Astrocyte of the hippocampus (primary cell): ENCODE results near the gene PEPD.
A peak's percentile ranks its signal among the peaks of the same experiment; 100 is the strongest.

Experiments used
- DNase-seq: peaks from one replicate; pipeline ENCODE4 v3.0.0; 2011; ENCODE audit warnings: low read depth, low spot score

Gene PEPD

GRCh38 chr19:33362508-33363228 lies 158.9 kb downstream of the PEPD start:
- DNase-seq = no peak

- no peak for DNase-seq
Measured at GRCh38 chr19:33359581-33359980, 162.0 kb downstream of the PEPD start.

DNA sequence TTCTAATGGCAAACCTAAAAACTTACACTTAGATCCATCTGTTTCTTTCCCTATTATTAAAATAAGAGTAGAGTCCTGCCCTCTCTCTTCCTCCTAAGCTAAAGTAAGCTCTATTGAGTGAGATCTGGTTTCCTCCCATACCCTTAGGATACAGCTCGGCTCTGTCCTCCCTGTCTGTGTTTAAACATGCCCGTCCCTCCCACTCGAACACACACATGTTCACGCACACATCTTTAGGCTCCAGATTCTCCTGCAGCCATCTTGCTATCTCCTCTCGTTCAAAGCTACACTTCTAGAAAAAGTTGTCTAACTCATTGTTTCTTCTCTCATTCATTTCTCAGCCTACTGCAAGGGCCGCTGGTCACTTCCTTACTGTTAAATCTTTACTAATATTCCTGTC lies 163.2 kb downstream of the PEPD start:
- DNase-seq = no peak

DNA sequence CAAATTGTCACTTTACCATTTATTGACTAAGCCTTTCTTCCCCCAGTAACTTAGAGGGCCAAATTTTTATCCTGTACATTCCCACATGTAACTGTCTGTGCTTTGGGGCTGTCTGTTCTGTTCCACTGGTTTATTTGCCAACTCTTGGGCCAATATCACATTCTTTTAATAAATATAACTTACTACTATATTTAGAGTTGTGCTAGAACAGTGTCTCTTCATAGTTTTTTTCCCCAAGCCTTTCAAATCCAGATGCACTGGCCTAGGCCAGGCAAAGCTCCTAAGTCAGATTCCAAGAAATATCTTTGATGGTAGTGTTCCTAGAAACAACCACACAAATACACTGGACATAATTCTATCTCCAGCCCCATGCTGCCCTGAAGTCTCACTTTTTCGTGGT lies 164.0 kb downstream of the PEPD start:
- no peak for DNase-seq

DNA sequence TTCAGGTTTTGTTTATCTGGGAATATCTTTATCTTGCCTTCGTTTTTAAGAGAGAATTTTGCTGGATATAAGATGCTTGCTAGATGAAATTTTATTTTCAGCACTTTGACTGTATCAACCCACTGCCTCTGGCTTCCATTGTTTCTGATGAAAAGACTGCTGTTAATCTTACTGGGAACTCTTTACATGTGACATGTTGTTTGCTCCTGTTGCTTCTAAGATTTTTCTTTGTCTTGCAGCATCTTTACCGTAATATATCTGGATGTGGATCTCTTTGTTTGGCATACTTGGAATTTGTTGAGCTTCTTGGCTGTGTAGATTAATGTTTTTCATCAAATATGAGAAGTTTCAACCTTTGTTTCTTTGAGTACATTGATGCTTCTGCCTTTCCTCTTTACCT lies 166.1 kb downstream of the PEPD start:
- DNase-seq = no peak

- peak; percentile 79 for DNase-seq
Measured at GRCh38 chr19:33350538-33351309, 170.9 kb downstream of the PEPD start.

DNA sequence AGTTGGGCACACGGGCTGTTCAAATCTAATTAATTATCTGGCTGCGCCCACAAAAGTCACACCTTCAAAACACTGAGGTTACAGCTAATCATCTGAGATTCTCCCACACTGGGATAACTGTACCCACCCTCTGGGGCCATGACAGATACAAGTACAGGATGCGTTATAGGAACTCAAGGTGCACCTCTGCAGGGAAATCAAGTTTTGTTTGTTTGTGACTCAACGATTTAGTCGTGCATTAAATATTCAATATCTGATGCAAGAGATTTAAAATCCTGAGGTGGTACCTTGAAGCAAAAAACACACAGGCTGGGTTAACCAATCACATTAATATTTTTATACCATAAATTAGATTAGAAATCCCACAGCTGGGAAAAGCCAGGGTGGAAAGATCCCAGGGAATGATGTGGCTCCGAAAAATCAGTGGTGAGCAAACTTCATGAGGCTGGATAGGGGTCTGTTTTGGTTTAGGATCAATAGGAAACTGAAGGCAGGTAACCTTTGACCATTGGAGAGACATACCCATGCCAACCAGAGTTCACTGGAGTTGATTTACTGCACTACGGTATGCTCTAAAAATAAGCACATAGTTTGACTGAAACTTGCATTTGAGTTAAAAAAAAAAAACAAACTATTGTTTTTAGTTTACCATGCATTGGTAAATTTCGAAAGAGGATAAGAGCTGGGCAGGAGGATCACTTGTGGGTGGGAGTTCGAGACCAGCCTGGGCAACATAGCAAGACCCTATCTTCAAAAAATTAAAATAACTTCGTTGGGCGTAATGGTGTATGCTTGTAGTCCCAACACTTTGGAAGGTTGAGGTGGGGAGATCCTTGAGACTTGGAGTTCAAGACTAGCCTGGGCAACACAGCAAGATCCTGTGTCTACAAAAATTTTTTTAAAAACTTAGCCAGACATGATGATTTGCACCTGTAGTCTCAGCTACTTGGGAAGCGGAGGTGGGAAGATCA lies 172.0 kb downstream of the PEPD start:
- DNase-seq = no peak

- DNase-seq = peak; percentile 8
Measured at GRCh38 chr19:33348301-33349010, 173.1 kb downstream of the PEPD start.

DNA sequence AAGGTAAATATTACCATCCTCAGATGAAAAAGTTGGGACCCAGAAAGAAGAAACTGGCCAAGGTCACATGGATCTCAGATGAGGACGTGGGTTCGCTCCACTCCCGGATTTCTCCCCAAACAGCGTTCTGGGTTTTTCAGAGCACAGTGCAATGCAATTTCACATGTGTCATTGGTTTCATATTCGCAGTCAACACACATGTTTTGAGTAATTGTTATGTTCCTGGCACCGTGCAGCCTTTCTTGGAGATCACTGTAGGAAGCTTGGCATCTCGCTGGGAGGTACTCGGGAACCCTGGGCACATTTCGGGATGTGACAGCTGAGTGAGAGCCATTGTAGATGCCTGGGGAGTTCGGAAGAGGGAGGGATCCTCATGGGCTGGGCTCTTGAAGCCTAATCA lies 174.3 kb downstream of the PEPD start:
- no peak for DNase-seq

- no peak for DNase-seq
Measured at GRCh38 chr19:33346665-33347064, 174.9 kb downstream of the PEPD start.

GRCh38 chr19:33345163-33345562 lies 176.4 kb downstream of the PEPD start:
- no peak for DNase-seq

- DNase-seq = no peak
Measured at GRCh38 chr19:33344573-33344925, 177.0 kb downstream of the PEPD start.

DNA sequence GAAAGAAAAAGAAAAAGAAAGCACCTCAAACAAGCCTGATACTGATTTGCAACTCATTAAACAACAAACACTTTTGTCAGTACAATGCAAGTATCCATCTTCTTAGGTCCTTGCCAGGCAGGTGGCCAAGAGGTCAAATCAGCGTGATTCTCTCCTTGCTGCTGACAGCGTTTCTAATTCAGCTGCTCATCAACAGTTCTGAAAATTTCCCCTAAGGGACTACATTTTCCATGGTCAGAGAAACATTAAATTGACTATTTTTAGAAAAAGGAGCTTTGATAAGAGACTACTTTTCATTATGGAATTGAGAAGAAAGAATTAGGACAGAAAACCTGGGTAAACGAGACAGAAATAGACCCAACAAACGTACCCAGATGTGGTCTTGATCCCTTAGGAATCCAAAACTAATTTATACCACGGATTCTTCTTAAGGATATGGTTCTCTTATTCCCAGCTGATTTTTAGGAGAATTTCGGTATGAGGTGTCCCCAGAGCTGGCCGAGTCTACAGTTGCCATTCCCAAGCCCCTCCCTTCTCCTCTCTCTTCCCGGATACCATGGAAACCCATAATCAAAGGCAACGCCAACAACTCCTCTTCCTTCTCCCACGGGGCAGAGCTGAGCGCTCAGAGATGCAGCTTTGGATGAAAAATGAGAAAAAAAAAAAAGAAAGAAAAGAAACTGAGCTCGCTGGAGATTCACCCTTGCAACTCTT lies 177.6 kb downstream of the PEPD start:
- DNase-seq = peak; percentile 3

GRCh38 chr19:33343301-33343700 lies 178.3 kb downstream of the PEPD start:
- no peak for DNase-seq

DNA sequence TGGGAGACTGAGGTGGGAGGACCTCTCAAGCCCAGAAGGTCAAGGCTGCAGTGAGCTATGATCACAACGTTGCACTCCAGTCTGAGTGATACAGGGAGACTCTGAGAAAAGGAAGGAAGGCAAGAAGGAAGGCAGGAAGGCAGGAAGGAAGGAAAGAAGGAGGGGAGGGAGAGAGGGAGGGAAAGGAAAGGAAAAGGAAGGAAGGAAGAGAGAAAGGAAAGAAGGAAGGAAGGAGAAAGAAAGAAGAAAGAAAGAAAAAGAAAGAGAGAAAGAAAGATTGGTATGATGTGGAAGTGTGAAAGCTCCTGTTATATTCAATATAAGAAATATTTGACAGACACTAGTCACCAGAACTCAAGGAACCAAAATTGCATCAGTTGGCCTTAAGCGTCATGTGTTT lies 180.6 kb downstream of the PEPD start:
- no peak for DNase-seq

DNA sequence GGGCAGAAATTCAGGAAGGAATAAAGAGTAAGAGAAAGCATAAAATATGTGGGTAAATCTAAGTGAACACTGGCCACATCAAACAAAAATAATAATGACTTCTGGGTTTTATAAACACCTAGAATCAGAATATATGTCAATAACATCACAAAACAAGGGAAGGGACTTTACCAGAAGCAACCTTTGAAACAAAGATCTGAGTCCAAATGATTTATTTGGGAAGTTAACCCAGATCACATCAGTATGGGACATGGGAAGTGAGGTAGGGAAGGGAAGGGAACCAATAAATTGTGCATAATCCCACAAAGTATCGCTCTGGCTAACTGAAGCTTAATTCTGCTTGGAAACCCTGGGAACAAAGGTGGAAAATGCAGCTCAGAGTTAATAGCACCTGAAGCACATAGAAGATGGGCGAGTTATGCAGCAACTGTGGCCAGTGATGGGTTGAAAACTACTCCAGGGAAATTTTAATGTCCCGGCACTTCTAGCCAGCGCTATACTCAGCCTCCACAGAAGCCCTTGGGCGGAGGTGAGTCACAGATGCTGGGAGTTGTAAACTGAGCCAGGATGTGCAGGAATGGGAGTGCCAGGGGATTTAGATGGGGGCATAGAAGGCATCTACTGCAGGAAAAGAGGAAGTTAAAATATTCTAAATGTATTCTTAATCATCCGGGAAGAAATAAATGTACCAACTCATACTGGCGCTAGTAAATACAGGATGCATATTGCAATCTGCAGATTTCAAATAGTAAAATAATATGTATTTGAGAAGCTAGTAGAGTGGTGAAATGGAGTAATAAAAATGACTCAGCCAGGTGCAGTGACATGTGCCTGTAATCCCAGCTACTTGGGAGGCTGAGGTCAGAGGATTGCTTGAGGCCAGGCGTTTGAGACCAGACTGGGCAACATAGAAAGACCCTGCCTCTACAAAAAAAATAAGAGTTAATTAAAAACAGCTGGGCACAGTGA lies 182.3 kb downstream of the PEPD start:
- no peak for DNase-seq
